HCT116 (cell line): ENCODE results near the gene ERICH6.

ENCODE experiments used
- EZH2 ChIP-seq: fragments of 200-600 bp; sonication (generic); IDR thresholded peaks from 2 replicates; pipeline ENCODE4 v1.6.1; 2017; ENCODE audit warnings: antibody characterized with exemption, mixed run types
- FOSL1 ChIP-seq: IDR thresholded peaks from 2 replicates; pipeline ENCODE4 v1.6.1; 2012; ENCODE audit warnings: low read depth
- JUND ChIP-seq: IDR thresholded peaks from 2 replicates; pipeline ENCODE4 v1.6.1; 2012
- POLR2A ChIP-seq: IDR thresholded peaks from 2 replicates; pipeline ENCODE4 v1.7.0; 2011; ENCODE audit warnings: borderline replicate concordance; ENCODE audit not compliant: insufficient read depth, insufficient read length; ENCODE audit errors: extremely low read depth
- POLR2AphosphoS5 ChIP-seq: IDR thresholded peaks from 2 replicates; pipeline ENCODE4 v1.6.1; 2011; ENCODE audit warnings: mild to moderate bottlenecking, low read depth, low read length, moderate library complexity
- SIN3A ChIP-seq: IDR thresholded peaks from 2 replicates; pipeline ENCODE4 v1.6.1; 2012; ENCODE audit warnings: low read depth
- YY1 ChIP-seq: IDR thresholded peaks from 2 replicates; pipeline ENCODE4 v1.6.1; 2011; ENCODE audit warnings: low read length, low read depth, moderate library complexity, mild to moderate bottlenecking; ENCODE audit not compliant: insufficient replicate concordance; ENCODE audit errors: extremely low read depth
- TF ChIP-seq, protein P1 (sequence below): IDR thresholded peaks from 2 replicates; pipeline ENCODE4 v1.6.1; 2012
- TF ChIP-seq, protein P2 (sequence below), 3 experiments: fragments of 200-600 bp in 1 of 3; sonication (generic) in 1 of 3; IDR thresholded peaks in 2 of 3; conservative IDR thresholded peaks in 1 of 3; 2 replicates each; pipeline ENCODE4 v1.5.1; 2012 to 2017; ENCODE audit warnings: low read depth in 2 of 3, low read length in 2 of 3, antibody characterized with exemption in 1 of 3, borderline replicate concordance in 1 of 3, control low read depth in 1 of 3, mild to moderate bottlenecking in 1 of 3, mixed read lengths in 1 of 3, mixed run types in 1 of 3, moderate library complexity in 1 of 3; ENCODE audit not compliant: insufficient read depth in 1 of 3
- TF ChIP-seq, protein P3 (sequence below): IDR thresholded peaks from 2 replicates; pipeline ENCODE4 v1.6.1; 2012; ENCODE audit warnings: low read depth
- TF ChIP-seq, protein P4 (sequence below): IDR thresholded peaks from 2 replicates; pipeline ENCODE4 v1.6.1; 2012

DNA sequence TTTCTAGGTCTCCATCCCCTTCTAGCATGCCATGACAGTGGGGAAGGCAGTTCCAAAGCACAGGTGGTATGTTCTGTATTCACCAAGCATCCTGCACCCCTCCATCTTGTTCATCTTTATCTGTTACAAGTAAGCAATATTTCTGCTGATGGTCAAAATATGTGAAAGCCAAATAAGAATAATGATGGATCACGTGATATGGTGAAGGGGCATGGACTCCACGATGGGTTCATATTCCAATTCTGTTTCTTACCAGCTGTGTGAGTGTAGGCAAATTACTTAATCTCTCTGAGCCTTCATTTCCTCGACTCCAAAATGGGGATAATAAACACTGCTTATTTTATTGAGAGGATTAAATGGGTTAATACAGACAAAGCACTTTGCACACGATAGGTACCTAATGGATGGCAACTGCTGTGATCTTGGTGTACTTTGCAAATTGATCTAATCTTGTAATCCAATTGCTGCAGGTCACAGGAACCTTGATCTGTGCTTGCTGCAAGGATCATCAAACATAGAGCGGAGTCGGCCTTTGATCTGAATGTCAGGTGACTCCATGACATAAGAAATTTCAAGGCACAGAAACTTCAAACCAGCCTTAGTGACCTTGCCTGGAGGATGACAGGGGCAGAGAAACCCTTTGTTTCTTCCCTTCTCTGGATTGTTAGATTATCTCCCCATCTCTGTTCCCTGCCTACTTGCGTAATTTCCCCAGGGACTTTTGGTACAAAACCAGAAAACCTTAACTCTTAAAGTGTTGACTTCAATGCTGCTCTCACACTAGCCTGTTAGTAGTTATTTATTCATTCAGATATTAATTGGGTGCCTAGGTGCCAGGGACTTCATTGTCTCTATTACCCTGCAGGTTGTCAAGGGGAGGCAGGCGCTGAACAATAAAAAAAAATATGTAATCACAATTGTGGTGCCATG lies 33.4 kb upstream of the ERICH6 start:
- TF ChIP-seq, protein P1, sequence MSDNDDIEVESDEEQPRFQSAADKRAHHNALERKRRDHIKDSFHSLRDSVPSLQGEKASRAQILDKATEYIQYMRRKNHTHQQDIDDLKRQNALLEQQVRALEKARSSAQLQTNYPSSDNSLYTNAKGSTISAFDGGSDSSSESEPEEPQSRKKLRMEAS = no peak
- TF ChIP-seq JUND (no peak), POLR2A (no peak), SIN3A (no peak), POLR2AphosphoS5 (no peak), FOSL1 (no peak), EZH2 (no peak), YY1 (no peak)
- TF ChIP-seq, protein P2, sequence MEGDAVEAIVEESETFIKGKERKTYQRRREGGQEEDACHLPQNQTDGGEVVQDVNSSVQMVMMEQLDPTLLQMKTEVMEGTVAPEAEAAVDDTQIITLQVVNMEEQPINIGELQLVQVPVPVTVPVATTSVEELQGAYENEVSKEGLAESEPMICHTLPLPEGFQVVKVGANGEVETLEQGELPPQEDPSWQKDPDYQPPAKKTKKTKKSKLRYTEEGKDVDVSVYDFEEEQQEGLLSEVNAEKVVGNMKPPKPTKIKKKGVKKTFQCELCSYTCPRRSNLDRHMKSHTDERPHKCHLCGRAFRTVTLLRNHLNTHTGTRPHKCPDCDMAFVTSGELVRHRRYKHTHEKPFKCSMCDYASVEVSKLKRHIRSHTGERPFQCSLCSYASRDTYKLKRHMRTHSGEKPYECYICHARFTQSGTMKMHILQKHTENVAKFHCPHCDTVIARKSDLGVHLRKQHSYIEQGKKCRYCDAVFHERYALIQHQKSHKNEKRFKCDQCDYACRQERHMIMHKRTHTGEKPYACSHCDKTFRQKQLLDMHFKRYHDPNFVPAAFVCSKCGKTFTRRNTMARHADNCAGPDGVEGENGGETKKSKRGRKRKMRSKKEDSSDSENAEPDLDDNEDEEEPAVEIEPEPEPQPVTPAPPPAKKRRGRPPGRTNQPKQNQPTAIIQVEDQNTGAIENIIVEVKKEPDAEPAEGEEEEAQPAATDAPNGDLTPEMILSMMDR (IDR thresholded peaks at IDR 0.05 in 2 of 3, conservative IDR thresholded peaks at IDR 0.05 in 1 of 3; ENCODE audit: borderline replicate concordance in 1 of 3, insufficient read depth in 1 of 3, low read depth in 2 of 3, low read length in 2 of 3) = no peak
- TF ChIP-seq, protein P3, sequence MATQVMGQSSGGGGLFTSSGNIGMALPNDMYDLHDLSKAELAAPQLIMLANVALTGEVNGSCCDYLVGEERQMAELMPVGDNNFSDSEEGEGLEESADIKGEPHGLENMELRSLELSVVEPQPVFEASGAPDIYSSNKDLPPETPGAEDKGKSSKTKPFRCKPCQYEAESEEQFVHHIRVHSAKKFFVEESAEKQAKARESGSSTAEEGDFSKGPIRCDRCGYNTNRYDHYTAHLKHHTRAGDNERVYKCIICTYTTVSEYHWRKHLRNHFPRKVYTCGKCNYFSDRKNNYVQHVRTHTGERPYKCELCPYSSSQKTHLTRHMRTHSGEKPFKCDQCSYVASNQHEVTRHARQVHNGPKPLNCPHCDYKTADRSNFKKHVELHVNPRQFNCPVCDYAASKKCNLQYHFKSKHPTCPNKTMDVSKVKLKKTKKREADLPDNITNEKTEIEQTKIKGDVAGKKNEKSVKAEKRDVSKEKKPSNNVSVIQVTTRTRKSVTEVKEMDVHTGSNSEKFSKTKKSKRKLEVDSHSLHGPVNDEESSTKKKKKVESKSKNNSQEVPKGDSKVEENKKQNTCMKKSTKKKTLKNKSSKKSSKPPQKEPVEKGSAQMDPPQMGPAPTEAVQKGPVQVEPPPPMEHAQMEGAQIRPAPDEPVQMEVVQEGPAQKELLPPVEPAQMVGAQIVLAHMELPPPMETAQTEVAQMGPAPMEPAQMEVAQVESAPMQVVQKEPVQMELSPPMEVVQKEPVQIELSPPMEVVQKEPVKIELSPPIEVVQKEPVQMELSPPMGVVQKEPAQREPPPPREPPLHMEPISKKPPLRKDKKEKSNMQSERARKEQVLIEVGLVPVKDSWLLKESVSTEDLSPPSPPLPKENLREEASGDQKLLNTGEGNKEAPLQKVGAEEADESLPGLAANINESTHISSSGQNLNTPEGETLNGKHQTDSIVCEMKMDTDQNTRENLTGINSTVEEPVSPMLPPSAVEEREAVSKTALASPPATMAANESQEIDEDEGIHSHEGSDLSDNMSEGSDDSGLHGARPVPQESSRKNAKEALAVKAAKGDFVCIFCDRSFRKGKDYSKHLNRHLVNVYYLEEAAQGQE = no peak
- TF ChIP-seq, protein P4, sequence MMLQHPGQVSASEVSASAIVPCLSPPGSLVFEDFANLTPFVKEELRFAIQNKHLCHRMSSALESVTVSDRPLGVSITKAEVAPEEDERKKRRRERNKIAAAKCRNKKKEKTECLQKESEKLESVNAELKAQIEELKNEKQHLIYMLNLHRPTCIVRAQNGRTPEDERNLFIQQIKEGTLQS = no peak
